NCI-H1105 (cell line): ENCODE results near the gene SLC24A3.
A peak's percentile ranks its signal among the peaks of the same experiment; 100 is the strongest.

Experiments used
- DNase-seq: peaks from one replicate; lab custom pipeline; 2025; lab: John Stamatoyannopoulos, UW

SLC24A3 gene

GRCh38 chr20:19546648-19547047 lies 334.2 kb downstream of the SLC24A3 start:
- no peak for DNase-seq

GRCh38 chr20:19547547-19547946 lies 335.1 kb downstream of the SLC24A3 start:
- no peak for DNase-seq

- no peak for DNase-seq
Observed at GRCh38 chr20:19549896-19550295, 337.5 kb downstream of the SLC24A3 start.

- DNase-seq = no peak
Observed at GRCh38 chr20:19552221-19553180, 340.1 kb downstream of the SLC24A3 start.

GRCh38 chr20:19554666-19555065 lies 342.2 kb downstream of the SLC24A3 start:
- DNase-seq = no peak

- no peak for DNase-seq
Observed at GRCh38 chr20:19555726-19556125, 343.3 kb downstream of the SLC24A3 start.

GRCh38 chr20:19557291-19557690 lies 344.8 kb downstream of the SLC24A3 start:
- no peak for DNase-seq

GRCh38 chr20:19560881-19561480 lies 348.5 kb downstream of the SLC24A3 start:
- DNase-seq = no peak

- DNase-seq = peak; percentile 81
Observed at GRCh38 chr20:19562426-19562825, 350.0 kb downstream of the SLC24A3 start.

GRCh38 chr20:19564261-19564660 lies 351.8 kb downstream of the SLC24A3 start:
- no peak for DNase-seq

GRCh38 chr20:19565736-19566135 lies 353.3 kb downstream of the SLC24A3 start:
- DNase-seq = no peak

- DNase-seq = no peak
Observed at GRCh38 chr20:19566226-19566945, 353.9 kb downstream of the SLC24A3 start.

- no peak for DNase-seq
Observed at GRCh38 chr20:19568128-19568527, 355.7 kb downstream of the SLC24A3 start.

- no peak for DNase-seq
Observed at GRCh38 chr20:19571996-19572395, 359.6 kb downstream of the SLC24A3 start.

GRCh38 chr20:19577692-19578091 lies 365.2 kb downstream of the SLC24A3 start:
- DNase-seq = no peak

GRCh38 chr20:19582782-19583181 lies 370.3 kb downstream of the SLC24A3 start:
- no peak for DNase-seq

GRCh38 chr20:19583532-19584175 lies 371.2 kb downstream of the SLC24A3 start:
- peak; percentile 47 for DNase-seq

GRCh38 chr20:19588241-19588640 lies 375.8 kb downstream of the SLC24A3 start:
- DNase-seq = no peak

GRCh38 chr20:19588732-19589131 lies 376.3 kb downstream of the SLC24A3 start:
- DNase-seq = peak; percentile 23

- no peak for DNase-seq
Observed at GRCh38 chr20:19589787-19590362, 377.4 kb downstream of the SLC24A3 start.

- DNase-seq = no peak
Observed at GRCh38 chr20:19590382-19590781, 377.9 kb downstream of the SLC24A3 start.

GRCh38 chr20:19593762-19594161 lies 381.3 kb downstream of the SLC24A3 start:
- DNase-seq = no peak
